Breast epithelium (tissue), 3 donors: ENCODE results near the gene AURKAIP1.

Experiments used
- CTCF ChIP-seq, 3 donors: fragments of 450-650 bp; IDR thresholded peaks; one replicate each; pipeline ENCODE4 v1.5.1; 2016 to 2017; ENCODE audit warnings: antibody characterized with exemption in 3 of 3, mild to moderate bottlenecking in 3 of 3, moderate library complexity in 3 of 3
- POLR2A ChIP-seq: fragments of 450-650 bp; IDR thresholded peaks from one replicate; pipeline ENCODE4 v1.6.1; 2016; ENCODE audit warnings: antibody characterized with exemption, mild to moderate bottlenecking, moderate library complexity
- POLR2AphosphoS5 ChIP-seq, 3 donors: sonication (generic); formaldehyde crosslinking; IDR thresholded peaks; one replicate each; pipeline ENCODE4 v1.6.1; 2017; ENCODE audit warnings: antibody characterized with exemption in 3 of 3

DNA sequence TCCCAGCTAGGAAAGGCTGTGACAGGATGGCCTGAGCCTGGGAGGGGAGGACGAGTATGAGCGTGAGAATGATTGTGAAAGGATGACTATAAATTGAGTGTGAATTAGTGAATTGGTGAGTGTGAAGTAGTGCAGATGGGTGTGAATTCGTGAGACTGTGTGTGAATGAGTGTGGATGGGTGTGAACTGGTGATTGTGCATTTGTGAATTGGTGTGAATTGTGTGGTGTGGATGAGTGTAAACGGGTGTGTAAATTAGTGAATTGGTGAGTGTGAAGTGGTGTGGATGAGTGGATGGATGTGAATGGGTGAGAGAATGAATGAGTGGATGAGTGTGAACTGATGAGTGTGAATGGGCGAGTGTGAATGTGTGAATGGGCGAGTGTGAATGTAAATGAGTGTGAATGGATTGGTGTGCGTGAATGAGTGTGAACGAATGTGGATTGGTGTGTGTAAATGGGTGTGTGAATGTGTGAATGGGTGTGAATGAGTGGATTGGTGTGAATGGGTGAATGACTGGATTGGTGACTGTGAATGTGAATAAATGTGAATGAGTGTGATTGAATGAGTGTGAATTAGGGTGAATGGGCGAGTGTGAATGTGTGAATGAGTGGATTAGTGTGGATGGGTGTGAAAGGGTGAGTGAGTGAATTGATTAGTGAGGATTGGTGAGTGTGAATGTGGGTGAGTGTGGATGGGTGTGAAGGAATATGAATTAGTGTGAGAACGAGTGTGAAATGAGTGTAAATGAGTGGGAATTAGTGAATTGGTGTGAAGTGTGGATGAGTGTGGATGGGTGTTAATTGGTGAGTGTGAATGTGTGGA is 8.9 kb downstream of the AURKAIP1 start:
- TF ChIP-seq CTCF (IDR thresholded peaks at IDR 0.05), result no peak
- no peak for TF ChIP-seq POLR2A
- no peak for TF ChIP-seq POLR2AphosphoS5 (IDR thresholded peaks at IDR 0.05)
